HCT116 (cell line): ENCODE results near the gene NTNG2. TPM values are rescaled to one million over a fixed set of nuclear protein-coding genes. Genes with fewer than 3 reads are reported as not detected.

Experiments
- ATAC-seq: fragments of 200-7000 bp; cut with Tn5 transposase; 2 replicates; pipeline ENCODE4 v1.9.1; 2020; ENCODE audit warnings: mild to moderate bottlenecking, moderate library complexity
- BruUV-seq: library from RNA; stranded (reverse); fragments of 400-500 nt; replicated peaks from 2 replicates; lab custom pipeline; 2021; lab: Mats Ljungman, UMichigan
- CTCF ChIA-PET: fragments of 300-600 bp; sonication (Branson Sonifier 250); formaldehyde crosslinking; loops from one replicate; lab custom pipeline; 2021; ENCODE audit warnings: antibody characterized with exemption; lab: Charles Lee
- POLR2A ChIA-PET: fragments of 300-600, 350-600 bp; sonication (Branson Sonifier 250); formaldehyde crosslinking; loops from one replicate; lab custom pipeline; 2021; ENCODE audit warnings: antibody characterized with exemption; lab: Charles Lee
- RAD21 ChIA-PET, 2 experiments: fragments of 300-600 bp; sonication (Branson Sonifier 250); formaldehyde crosslinking; loops; one replicate each; lab custom pipeline; 2023; ENCODE audit warnings: low total read pairs in 2 of 2; ENCODE audit not compliant: uncharacterized antibody in 2 of 2, unreplicated experiment in 2 of 2, low non-redundant PET in 1 of 2; lab: Charles Lee
- DNase-seq: peaks from one replicate; pipeline ENCODE4 v3.0.0-alpha.2; 2010; ENCODE audit warnings: low read depth, low spot score
- H2AFZ ChIP-seq: fragments of 200-600 bp; shearing (Covaris generic), sonication (generic); 2 replicates; pipeline ENCODE4 v1.6.1; 2017; ENCODE audit warnings: low read depth, mixed run types, mixed read lengths, antibody characterized with exemption, low read length; ENCODE audit not compliant: poor library complexity, severe bottlenecking
- H3K27ac ChIP-seq: 2 replicates; pipeline ENCODE4 v1.5.1; 2012; ENCODE audit warnings: low read depth, low read length
- H3K27me3 ChIP-seq: fragments of 200-600 bp; sonication (generic); 2 replicates; pipeline ENCODE4 v1.6.1; 2016; ENCODE audit warnings: mixed run types, low read length, mixed read lengths; ENCODE audit not compliant: insufficient read depth
- H3K36me3 ChIP-seq, 2 experiments: fragments of 200-500 bp in 1 of 2; fragments of 200-600 bp in 1 of 2; sonication (Bioruptor generic) in 1 of 2; sonication (generic) in 1 of 2; 2 replicates each; pipeline versions ENCODE4 v1.5.1 to v1.6.1; 2014 to 2016; ENCODE audit warnings: low read length in 2 of 2, inconsistent platforms in 1 of 2, mixed read lengths in 1 of 2, mixed run types in 1 of 2; ENCODE audit not compliant: insufficient read depth in 2 of 2, control insufficient read depth in 1 of 2
- H3K4me1 ChIP-seq, 2 experiments: fragments of 200-600 bp in 1 of 2; sonication (generic) in 1 of 2; 2 replicates each; pipeline versions ENCODE4 v1.5.1 to v1.6.1; 2012 to 2017; ENCODE audit warnings: low read length in 2 of 2, inconsistent platforms in 1 of 2, mild to moderate bottlenecking in 1 of 2, mixed read lengths in 1 of 2, mixed run types in 1 of 2, moderate library complexity in 1 of 2; ENCODE audit not compliant: insufficient read depth in 2 of 2, control insufficient read depth in 1 of 2
- H3K4me2 ChIP-seq: fragments of 200-600 bp; sonication (generic); 2 replicates; pipeline ENCODE4 v1.6.1; 2017; ENCODE audit warnings: mixed run types, low read length, mixed read lengths
- H3K4me3 ChIP-seq, 2 experiments: fragments of 200-600 bp in 1 of 2; sonication (generic) in 1 of 2; replicated peaks in 1 of 2; 2 replicates each; pipeline ENCODE4 v1.5.1; 2011 to 2016; ENCODE audit warnings: low read length in 2 of 2, control low read depth in 1 of 2, low read depth in 1 of 2, mild to moderate bottlenecking in 1 of 2, mixed read lengths in 1 of 2, mixed run types in 1 of 2
- H3K79me2 ChIP-seq: fragments of 200-600 bp; sonication (generic); 2 replicates; pipeline ENCODE4 v1.6.1; 2017; ENCODE audit warnings: mild to moderate bottlenecking, mixed run types, low read length, moderate library complexity, mixed read lengths; ENCODE audit not compliant: insufficient read depth
- H3K9ac ChIP-seq: fragments of 200-600 bp; sonication (generic); 2 replicates; pipeline ENCODE4 v1.6.1; 2016; ENCODE audit warnings: low read length, mixed read lengths
- H3K9me2 ChIP-seq: fragments of 200-600 bp; sonication (generic), shearing (Covaris generic); 2 replicates; pipeline ENCODE4 v1.6.1; 2017; ENCODE audit warnings: mixed run types, mild to moderate bottlenecking, moderate library complexity; ENCODE audit not compliant: insufficient read depth
- H3K9me3 ChIP-seq, 2 experiments: fragments of 200-500 bp in 1 of 2; fragments of 200-600 bp in 1 of 2; sonication (Bioruptor generic) in 1 of 2; sonication (generic) in 1 of 2; 2 replicates each; pipeline ENCODE4 v1.6.1; 2014 to 2017; ENCODE audit warnings: low read length in 2 of 2, mixed read lengths in 2 of 2, inconsistent platforms in 1 of 2, low read depth in 1 of 2, mild to moderate bottlenecking in 1 of 2, mixed run types in 1 of 2, moderate library complexity in 1 of 2; ENCODE audit not compliant: control insufficient read depth in 1 of 2, insufficient read depth in 1 of 2
- H4K20me1 ChIP-seq: fragments of 200-600 bp; sonication (generic), shearing (Covaris generic); 2 replicates; pipeline ENCODE4 v1.6.1; 2017; ENCODE audit warnings: mixed run types, mild to moderate bottlenecking, moderate library complexity; ENCODE audit not compliant: insufficient read depth
- CBX3 ChIP-seq: IDR thresholded peaks from 2 replicates; pipeline ENCODE4 v1.6.1; 2012; ENCODE audit warnings: low read depth
- EGR1 ChIP-seq: IDR thresholded peaks from 2 replicates; pipeline ENCODE4 v1.6.1; 2012; ENCODE audit warnings: low read depth
- EZH2 ChIP-seq: fragments of 200-600 bp; sonication (generic); IDR thresholded peaks from 2 replicates; pipeline ENCODE4 v1.6.1; 2017; ENCODE audit warnings: antibody characterized with exemption, mixed run types
- EZH2phosphoT487 ChIP-seq: fragments of 200-600 bp; IDR thresholded peaks from 2 replicates; pipeline ENCODE4 v1.6.1; 2018; ENCODE audit warnings: antibody characterized with exemption, borderline replicate concordance
- FOSL1 ChIP-seq: IDR thresholded peaks from 2 replicates; pipeline ENCODE4 v1.6.1; 2012; ENCODE audit warnings: low read depth
- RAD21 ChIP-seq: IDR thresholded peaks from 2 replicates; pipeline ENCODE4 v1.6.1; 2012; ENCODE audit warnings: low read depth, mild to moderate bottlenecking
- SP1 ChIP-seq: IDR thresholded peaks from 2 replicates; pipeline ENCODE4 v1.6.1; 2012; ENCODE audit warnings: low read depth
- TCF7L2 ChIP-seq: IDR thresholded peaks from 2 replicates; pipeline ENCODE4 v1.7.0; 2011; ENCODE audit warnings: borderline replicate concordance, inconsistent platforms; ENCODE audit not compliant: insufficient read depth, insufficient read length; ENCODE audit errors: extremely low read depth
- YY1 ChIP-seq: IDR thresholded peaks from 2 replicates; pipeline ENCODE4 v1.6.1; 2011; ENCODE audit warnings: low read length, low read depth, moderate library complexity, mild to moderate bottlenecking; ENCODE audit not compliant: insufficient replicate concordance; ENCODE audit errors: extremely low read depth
- ZNF274 ChIP-seq: fragments of 200-500 bp; sonication (Bioruptor generic); IDR thresholded peaks from 2 replicates; pipeline ENCODE4 v1.6.1; 2014; ENCODE audit warnings: mild to moderate bottlenecking, low read depth, low read length, inconsistent platforms
- intact Hi-C: fragments of 100-400 bp; cut with micrococcal nuclease; formaldehyde crosslinking; loops from 2 replicates; pipeline ENCODE4 v1.10.0; 2022
- total RNA-seq: library from RNA; stranded (reverse); gene quantifications from one replicate; pipeline ENCODE4 v1.2.1, GENCODE V29; 2021; ENCODE audit not compliant: unreplicated experiment
- TF ChIP-seq, protein P1 (sequence below): IDR thresholded peaks from 2 replicates; pipeline ENCODE4 v1.6.1; 2012
- TF ChIP-seq, protein P2 (sequence below): IDR thresholded peaks from 2 replicates; pipeline ENCODE4 v1.6.1; 2012; ENCODE audit warnings: low read depth
- TF ChIP-seq, protein P3 (sequence below): IDR thresholded peaks from 2 replicates; pipeline ENCODE4 v1.6.1; 2012

Gene NTNG2
- total RNA-seq, 1 experiment from 2014 or later = 2.5 TPM

DNA sequence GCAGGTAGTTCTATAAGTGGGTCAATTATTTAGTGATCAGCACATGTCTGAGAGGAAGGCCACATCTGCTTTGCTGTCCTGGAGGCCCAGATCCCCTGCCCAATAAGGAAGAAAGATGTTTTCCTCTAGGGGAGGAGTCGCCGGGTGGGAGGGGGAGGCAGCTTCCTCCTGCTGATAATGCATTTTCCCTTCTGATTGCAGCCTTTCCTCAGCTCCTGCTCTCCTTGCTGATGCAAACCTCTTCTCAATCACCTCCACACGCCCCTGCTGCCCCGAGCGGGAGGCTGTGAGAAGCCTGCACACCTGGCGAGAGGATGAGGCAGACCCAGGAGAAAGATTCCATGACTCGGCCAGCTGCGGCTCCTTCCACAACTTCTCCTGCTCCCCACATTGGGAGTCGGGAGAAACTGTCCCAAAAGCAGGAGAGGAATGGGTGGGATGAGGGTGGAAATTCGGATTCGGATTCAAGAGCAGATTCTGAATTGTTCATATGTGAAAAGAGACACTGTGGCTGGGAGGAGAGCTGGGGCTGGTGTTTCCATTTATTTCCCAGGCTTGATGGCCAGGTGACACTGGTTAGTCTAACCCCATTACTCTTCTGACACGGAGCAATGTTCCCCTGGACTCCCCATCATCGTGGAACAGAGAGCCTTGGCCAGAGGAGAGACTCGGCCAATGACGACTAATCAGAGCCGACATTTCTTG is 6.8 kb upstream of the NTNG2 start:
- DNase-seq (no peak), ATAC-seq (no peak)
- ChIA-PET POLR2A (no interaction called here), RAD21 (no interaction called here), CTCF (no interaction called here)
- Histone ChIP-seq H3K9me2 (no peaks in the 10 kb centered on the region), H3K4me2 (no peak overlapping the region), H3K4me1 (no peaks in the 10 kb centered on the region), H4K20me1 (no peaks in the 10 kb centered on the region), H3K4me3 (no peak overlapping the region), H3K9me3 (no peaks in the 10 kb centered on the region), H3K9ac (no peak overlapping the region), H3K27ac (no peak overlapping the region), H3K79me2 (no peaks in the 10 kb centered on the region), H3K36me3 (no peaks in the 10 kb centered on the region), H3K27me3 (0 out of 2 replicates have a peak, but pooled peaks cover 5% of the 10 kb centered on the region), H2AFZ (no peak overlapping the region)
- intact Hi-C loops = no loop called here
- BruUV-seq = no TSS peak
- TF ChIP-seq SP1 (no peak), ZNF274 (no peak), RAD21 (no peak), EGR1 (no peak), FOSL1 (no peak), YY1 (no peak)
- TF ChIP-seq, protein P1, sequence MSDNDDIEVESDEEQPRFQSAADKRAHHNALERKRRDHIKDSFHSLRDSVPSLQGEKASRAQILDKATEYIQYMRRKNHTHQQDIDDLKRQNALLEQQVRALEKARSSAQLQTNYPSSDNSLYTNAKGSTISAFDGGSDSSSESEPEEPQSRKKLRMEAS = no peak

DNA sequence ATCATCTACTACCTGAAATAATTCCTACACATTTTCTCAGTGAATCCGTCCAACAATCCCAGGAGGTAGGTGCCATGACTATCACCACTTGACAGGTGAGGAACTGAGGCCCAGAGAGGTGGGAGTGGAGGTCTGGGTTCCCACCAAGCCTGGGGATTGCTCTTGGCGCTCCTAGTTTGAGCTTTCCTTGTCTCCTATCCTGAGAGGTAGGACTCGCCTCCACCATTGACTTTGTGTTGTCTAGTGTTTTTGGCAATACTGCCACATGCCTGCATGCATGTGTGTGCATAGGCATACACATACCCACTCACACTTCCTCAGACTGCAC is 6.3 kb upstream of the NTNG2 start:
- Histone ChIP-seq H3K36me3 (no peaks in the 10 kb centered on the region), H2AFZ (no peak overlapping the region), H3K9ac (no peak overlapping the region), H4K20me1 (no peaks in the 10 kb centered on the region), H3K4me1 (0 out of 4 replicates have a peak, but pooled peaks cover 0 to under 1% of the 10 kb centered on the region in 2 experiments), H3K9me2 (no peaks in the 10 kb centered on the region), H3K4me2 (no peak overlapping the region), H3K9me3 (no peaks in the 10 kb centered on the region), H3K27ac (no peak overlapping the region), H3K79me2 (no peaks in the 10 kb centered on the region), H3K27me3 (0 out of 2 replicates have a peak, but pooled peaks cover 5% of the 10 kb centered on the region), H3K4me3 (no peak overlapping the region)
- ATAC-seq = no peak
- intact Hi-C loops = no loop called here
- RAD21 ChIA-PET = no interaction called here
- CTCF ChIA-PET = no interaction called here
- BruUV-seq = no TSS peak
- no peak for DNase-seq
- POLR2A ChIA-PET = no interaction called here
- TF ChIP-seq, protein P2, sequence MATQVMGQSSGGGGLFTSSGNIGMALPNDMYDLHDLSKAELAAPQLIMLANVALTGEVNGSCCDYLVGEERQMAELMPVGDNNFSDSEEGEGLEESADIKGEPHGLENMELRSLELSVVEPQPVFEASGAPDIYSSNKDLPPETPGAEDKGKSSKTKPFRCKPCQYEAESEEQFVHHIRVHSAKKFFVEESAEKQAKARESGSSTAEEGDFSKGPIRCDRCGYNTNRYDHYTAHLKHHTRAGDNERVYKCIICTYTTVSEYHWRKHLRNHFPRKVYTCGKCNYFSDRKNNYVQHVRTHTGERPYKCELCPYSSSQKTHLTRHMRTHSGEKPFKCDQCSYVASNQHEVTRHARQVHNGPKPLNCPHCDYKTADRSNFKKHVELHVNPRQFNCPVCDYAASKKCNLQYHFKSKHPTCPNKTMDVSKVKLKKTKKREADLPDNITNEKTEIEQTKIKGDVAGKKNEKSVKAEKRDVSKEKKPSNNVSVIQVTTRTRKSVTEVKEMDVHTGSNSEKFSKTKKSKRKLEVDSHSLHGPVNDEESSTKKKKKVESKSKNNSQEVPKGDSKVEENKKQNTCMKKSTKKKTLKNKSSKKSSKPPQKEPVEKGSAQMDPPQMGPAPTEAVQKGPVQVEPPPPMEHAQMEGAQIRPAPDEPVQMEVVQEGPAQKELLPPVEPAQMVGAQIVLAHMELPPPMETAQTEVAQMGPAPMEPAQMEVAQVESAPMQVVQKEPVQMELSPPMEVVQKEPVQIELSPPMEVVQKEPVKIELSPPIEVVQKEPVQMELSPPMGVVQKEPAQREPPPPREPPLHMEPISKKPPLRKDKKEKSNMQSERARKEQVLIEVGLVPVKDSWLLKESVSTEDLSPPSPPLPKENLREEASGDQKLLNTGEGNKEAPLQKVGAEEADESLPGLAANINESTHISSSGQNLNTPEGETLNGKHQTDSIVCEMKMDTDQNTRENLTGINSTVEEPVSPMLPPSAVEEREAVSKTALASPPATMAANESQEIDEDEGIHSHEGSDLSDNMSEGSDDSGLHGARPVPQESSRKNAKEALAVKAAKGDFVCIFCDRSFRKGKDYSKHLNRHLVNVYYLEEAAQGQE = no peak
- TF ChIP-seq, protein P3, sequence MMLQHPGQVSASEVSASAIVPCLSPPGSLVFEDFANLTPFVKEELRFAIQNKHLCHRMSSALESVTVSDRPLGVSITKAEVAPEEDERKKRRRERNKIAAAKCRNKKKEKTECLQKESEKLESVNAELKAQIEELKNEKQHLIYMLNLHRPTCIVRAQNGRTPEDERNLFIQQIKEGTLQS = no peak
- no peak for TF ChIP-seq ZNF274
- no peak for TF ChIP-seq EGR1
- TF ChIP-seq EZH2 = no peak
- no peak for TF ChIP-seq CBX3
- TF ChIP-seq TCF7L2 = no peak
- TF ChIP-seq RAD21 = no peak
- TF ChIP-seq YY1 = no peak
- TF ChIP-seq EZH2phosphoT487 = no peak
- no peak for TF ChIP-seq SP1
